IgD-negative memory B cell (primary cell): ENCODE results near the gene UTP20. TPM values are rescaled to one million over a fixed set of nuclear protein-coding genes. Genes with fewer than 3 reads are reported as not detected.

Source experiments
- H3K27ac Mint-ChIP-seq, 3 donors: one replicate each; pipeline ENCODE4 v1.8.0; 2020 to 2022; ENCODE audit warnings: mild to moderate bottlenecking in 3 of 3, mixed read lengths in 3 of 3, moderate library complexity in 1 of 3
- H3K27me3 Mint-ChIP-seq: one replicate; pipeline ENCODE4 v1.8.0; 2021; ENCODE audit warnings: mixed read lengths
- H3K36me3 Mint-ChIP-seq: one replicate; pipeline ENCODE4 v1.8.0; 2020; ENCODE audit warnings: mild to moderate bottlenecking, mixed read lengths
- H3K4me1 Mint-ChIP-seq, 3 donors: one replicate each; pipeline ENCODE4 v1.8.0; 2020 to 2022; ENCODE audit warnings: mixed read lengths in 3 of 3, mild to moderate bottlenecking in 1 of 3
- H3K4me3 Mint-ChIP-seq, 4 donors: one replicate each; pipeline ENCODE4 v1.8.0; 2020 to 2022; ENCODE audit warnings: mild to moderate bottlenecking in 4 of 4, mixed read lengths in 4 of 4, moderate library complexity in 3 of 4
- H3K9me3 Mint-ChIP-seq, 3 donors: one replicate each; pipeline ENCODE4 v1.8.0; 2020 to 2021; ENCODE audit warnings: mixed read lengths in 3 of 3, mild to moderate bottlenecking in 1 of 3
- polyA plus RNA-seq: library from polyadenylated mRNA; unstranded; fragments of 300-500 nt; fragmentation: Illumina TruSeq; gene quantifications from one replicate; pipeline ENCODE4 v1.2.3, GENCODE V29; 2021

UTP20 gene
- polyA plus RNA-seq, 1 donor from 2014 or later: 4.0 TPM

- Mint-ChIP-seq H3K4me1 (peaks cover 0 to 2% (median 0%) of the 10 kb centered on the region in 3 donors), H3K27ac (no peak overlapping the region), H3K36me3 (peaks cover 14% of the 10 kb centered on the region), H3K4me3 (no peak overlapping the region), H3K27me3 (no peaks in the 10 kb centered on the region), H3K9me3 (no peaks in the 10 kb centered on the region)
These were observed 19.4 kb downstream of the UTP20 start for GRCh38 chr12:101299346-101299745.

GRCh38 chr12:101299931-101300330 lies 20.0 kb downstream of the UTP20 start:
- H3K4me1 Mint-ChIP-seq: peaks cover 0 to 2% (median 0%) of the 10 kb centered on the region in 3 donors
- H3K36me3 Mint-ChIP-seq: peaks cover 12% of the 10 kb centered on the region
- H3K27me3 Mint-ChIP-seq: no peaks in the 10 kb centered on the region
- no peak overlapping the region for H3K4me3 Mint-ChIP-seq
- H3K9me3 Mint-ChIP-seq: no peaks in the 10 kb centered on the region
- no peak overlapping the region for H3K27ac Mint-ChIP-seq

- Mint-ChIP-seq H3K4me1 (peaks cover 0 to 2% (median 0%) of the 10 kb centered on the region in 3 donors), H3K27me3 (no peaks in the 10 kb centered on the region), H3K4me3 (no peak overlapping the region), H3K27ac (no peak overlapping the region), H3K36me3 (peaks cover 17% of the 10 kb centered on the region), H3K9me3 (no peaks in the 10 kb centered on the region)
These were observed 22.8 kb downstream of the UTP20 start for GRCh38 chr12:101302741-101303140.

- Mint-ChIP-seq H3K4me3 (no peak overlapping the region), H3K9me3 (no peaks in the 10 kb centered on the region), H3K36me3 (peaks cover 13% of the 10 kb centered on the region), H3K27ac (no peak overlapping the region), H3K4me1 (no peaks in the 10 kb centered on the region), H3K27me3 (no peaks in the 10 kb centered on the region)
These were observed 25.4 kb downstream of the UTP20 start for GRCh38 chr12:101305226-101305779.

GRCh38 chr12:101305794-101306193 lies 25.9 kb downstream of the UTP20 start:
- no peaks in the 10 kb centered on the region for H3K9me3 Mint-ChIP-seq
- no peaks in the 10 kb centered on the region for H3K27me3 Mint-ChIP-seq
- H3K4me1 Mint-ChIP-seq: no peaks in the 10 kb centered on the region
- H3K27ac Mint-ChIP-seq: no peak overlapping the region
- peaks cover 12% of the 10 kb centered on the region for H3K36me3 Mint-ChIP-seq
- no peak overlapping the region for H3K4me3 Mint-ChIP-seq

GRCh38 chr12:101322480-101322879 lies 42.6 kb downstream of the UTP20 start:
- Mint-ChIP-seq H3K27me3 (no peaks in the 10 kb centered on the region), H3K4me3 (no peak overlapping the region), H3K27ac (no peak overlapping the region), H3K36me3 (peaks cover 10% of the 10 kb centered on the region), H3K4me1 (peaks cover 0 to 1% (median 0%) of the 10 kb centered on the region in 3 donors), H3K9me3 (no peaks in the 10 kb centered on the region)

- Mint-ChIP-seq H3K4me1 (peaks cover 0 to 1% (median 0%) of the 10 kb centered on the region in 3 donors), H3K9me3 (no peaks in the 10 kb centered on the region), H3K27ac (no peak overlapping the region), H3K4me3 (no peak overlapping the region), H3K27me3 (no peaks in the 10 kb centered on the region), H3K36me3 (peaks cover 7% of the 10 kb centered on the region)
These were observed 43.4 kb downstream of the UTP20 start for GRCh38 chr12:101323255-101323654.

GRCh38 chr12:101325590-101325989 lies 45.7 kb downstream of the UTP20 start:
- H3K4me1 Mint-ChIP-seq: peaks cover 0 to 1% (median 0%) of the 10 kb centered on the region in 3 donors
- no peaks in the 10 kb centered on the region for H3K27me3 Mint-ChIP-seq
- no peak overlapping the region for H3K4me3 Mint-ChIP-seq
- H3K9me3 Mint-ChIP-seq: no peaks in the 10 kb centered on the region
- H3K36me3 Mint-ChIP-seq: peaks cover 9% of the 10 kb centered on the region
- no peak overlapping the region for H3K27ac Mint-ChIP-seq

- H3K36me3 Mint-ChIP-seq: peaks cover 12% of the 10 kb centered on the region
These were observed 47.1 kb downstream of the UTP20 start for GRCh38 chr12:101327051-101327450.

GRCh38 chr12:101327546-101327945 lies 47.6 kb downstream of the UTP20 start:
- Mint-ChIP-seq H3K9me3 (no peaks in the 10 kb centered on the region), H3K36me3 (peaks cover 12% of the 10 kb centered on the region), H3K27me3 (no peaks in the 10 kb centered on the region), H3K27ac (no peak overlapping the region), H3K4me1 (peaks cover 0 to 1% (median 0%) of the 10 kb centered on the region in 3 donors), H3K4me3 (no peak overlapping the region)

More at GRCh38 chr12:101327051-101327450, 47.1 kb downstream of the UTP20 start:
- Mint-ChIP-seq H3K27ac (no peak overlapping the region), H3K4me1 (peaks cover 0 to 1% (median 0%) of the 10 kb centered on the region in 3 donors), H3K27me3 (no peaks in the 10 kb centered on the region), H3K4me3 (no peak overlapping the region), H3K9me3 (no peaks in the 10 kb centered on the region)

GRCh38 chr12:101328917-101329316 lies 49.0 kb downstream of the UTP20 start:
- peaks cover 0 to 1% (median 0%) of the 10 kb centered on the region in 3 donors for H3K4me1 Mint-ChIP-seq
- no peaks in the 10 kb centered on the region for H3K9me3 Mint-ChIP-seq
- no peaks in the 10 kb centered on the region for H3K27me3 Mint-ChIP-seq
- no peak overlapping the region for H3K27ac Mint-ChIP-seq
- peaks cover 16% of the 10 kb centered on the region for H3K36me3 Mint-ChIP-seq
- H3K4me3 Mint-ChIP-seq: no peak overlapping the region

- Mint-ChIP-seq H3K36me3 (peaks cover 21% of the 10 kb centered on the region), H3K4me3 (no peak overlapping the region), H3K9me3 (no peaks in the 10 kb centered on the region), H3K4me1 (no peaks in the 10 kb centered on the region), H3K27ac (no peak overlapping the region), H3K27me3 (no peaks in the 10 kb centered on the region)
These were observed 50.7 kb downstream of the UTP20 start for GRCh38 chr12:101330631-101331030.

- Mint-ChIP-seq H3K4me3 (no peak overlapping the region), H3K27me3 (no peaks in the 10 kb centered on the region), H3K9me3 (no peaks in the 10 kb centered on the region), H3K4me1 (no peaks in the 10 kb centered on the region), H3K36me3 (peaks cover 13% of the 10 kb centered on the region), H3K27ac (no peak overlapping the region)
These were observed 56.5 kb downstream of the UTP20 start for GRCh38 chr12:101336437-101336836.

GRCh38 chr12:101338087-101338486 lies 58.2 kb downstream of the UTP20 start:
- Mint-ChIP-seq H3K4me1 (no peaks in the 10 kb centered on the region), H3K9me3 (no peaks in the 10 kb centered on the region), H3K36me3 (peaks cover 13% of the 10 kb centered on the region), H3K4me3 (no peak overlapping the region), H3K27ac (no peak overlapping the region), H3K27me3 (no peaks in the 10 kb centered on the region)

- Mint-ChIP-seq H3K36me3 (peaks cover 25% of the 10 kb centered on the region), H3K9me3 (peaks cover 0 to under 1% (median 0%) of the 10 kb centered on the region in 3 donors), H3K4me3 (no peak overlapping the region), H3K4me1 (peaks cover 0 to 8% (median 4%) of the 10 kb centered on the region in 3 donors), H3K27me3 (no peaks in the 10 kb centered on the region), H3K27ac (no peak overlapping the region)
These were observed 64.0 kb downstream of the UTP20 start for GRCh38 chr12:101343893-101344292.

GRCh38 chr12:101351682-101352081 lies 71.8 kb downstream of the UTP20 start:
- Mint-ChIP-seq H3K4me1 (no peaks in the 10 kb centered on the region), H3K4me3 (no peak overlapping the region), H3K36me3 (peaks cover 31% of the 10 kb centered on the region)

More at GRCh38 chr12:101351682-101352081, 71.8 kb downstream of the UTP20 start:
- H3K9me3 Mint-ChIP-seq: peaks cover 0 to 3% (median 3%) of the 10 kb centered on the region in 3 donors
- no peaks in the 10 kb centered on the region for H3K27me3 Mint-ChIP-seq
- no peak overlapping the region for H3K27ac Mint-ChIP-seq
